DMS153 treated with DMSO at 0.1 percent for 48 hours (cell line): ENCODE data around the gene XRCC5.
"Not testable (repeated sequence)": the region's sequence is repeated elsewhere in the genome, so short reads cannot be mapped to it uniquely, and the experiment has no call there.

Source experiments
- DNase-seq: peaks from one replicate; lab custom pipeline; 2025; ENCODE audit not compliant: unreplicated experiment; lab: John Stamatoyannopoulos, UW

Gene XRCC5

GRCh38 chr2:216116418-216116817 is 7.3 kb downstream of the XRCC5 start:
- no peak for DNase-seq

DNA sequence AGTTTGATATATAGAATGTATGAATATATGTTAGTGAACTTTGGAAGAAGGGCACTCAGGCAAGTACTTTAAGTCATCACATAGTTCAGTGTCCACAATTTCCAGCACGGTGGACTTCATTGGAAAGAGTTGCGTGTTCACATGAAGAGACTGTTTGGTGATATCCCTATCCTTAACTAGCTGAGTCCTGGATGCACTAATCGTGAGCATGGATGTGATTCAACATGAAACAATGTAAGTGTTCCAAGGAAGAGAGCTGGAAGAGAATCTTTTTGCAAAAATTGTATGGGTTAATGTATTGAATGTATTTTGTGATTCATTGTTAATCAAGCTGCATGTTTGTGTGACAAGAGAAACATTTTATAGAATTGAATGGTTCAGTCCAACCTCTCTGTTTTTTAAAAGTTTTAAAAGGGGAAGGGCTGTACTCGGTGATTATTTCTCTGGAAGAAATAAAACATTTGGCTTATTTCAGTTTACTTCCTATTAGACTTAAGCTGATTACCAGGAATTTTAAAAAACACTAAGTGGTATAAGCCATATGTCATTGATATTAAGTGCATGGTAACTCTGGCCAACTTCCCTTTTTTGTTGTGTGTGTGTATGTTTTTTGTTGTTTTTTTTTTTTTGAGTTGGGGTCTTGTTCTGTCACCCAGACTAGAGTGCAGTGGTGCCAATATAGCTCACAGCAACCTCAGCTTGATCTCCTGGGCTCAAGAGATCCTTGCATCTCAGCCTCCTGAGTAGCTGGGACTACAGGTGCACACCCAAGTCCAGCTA is 8.6 kb downstream of the XRCC5 start:
- no peak for DNase-seq

GRCh38 chr2:216118474-216118873 is 9.3 kb downstream of the XRCC5 start:
- DNase-seq, result no peak

DNA sequence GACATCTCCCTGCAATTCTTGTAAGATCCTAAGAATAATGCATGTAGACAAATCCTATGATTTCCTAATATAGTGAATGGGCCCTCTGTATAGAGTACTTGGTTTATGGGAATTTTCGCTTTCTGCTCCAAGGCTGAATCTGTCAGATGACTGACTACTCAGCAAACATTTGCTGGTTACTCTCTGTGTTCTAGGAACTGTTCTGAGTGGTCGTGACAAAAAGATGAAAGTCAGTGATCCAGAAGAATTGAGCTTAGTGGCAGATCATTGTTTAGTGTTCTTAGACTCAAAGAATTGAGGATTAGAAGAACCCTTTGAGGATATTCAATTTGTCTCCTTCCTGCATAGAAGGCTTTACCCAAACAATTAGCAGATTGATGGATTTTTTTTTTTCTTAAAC is 10.0 kb downstream of the XRCC5 start:
- no peak for DNase-seq

DNA sequence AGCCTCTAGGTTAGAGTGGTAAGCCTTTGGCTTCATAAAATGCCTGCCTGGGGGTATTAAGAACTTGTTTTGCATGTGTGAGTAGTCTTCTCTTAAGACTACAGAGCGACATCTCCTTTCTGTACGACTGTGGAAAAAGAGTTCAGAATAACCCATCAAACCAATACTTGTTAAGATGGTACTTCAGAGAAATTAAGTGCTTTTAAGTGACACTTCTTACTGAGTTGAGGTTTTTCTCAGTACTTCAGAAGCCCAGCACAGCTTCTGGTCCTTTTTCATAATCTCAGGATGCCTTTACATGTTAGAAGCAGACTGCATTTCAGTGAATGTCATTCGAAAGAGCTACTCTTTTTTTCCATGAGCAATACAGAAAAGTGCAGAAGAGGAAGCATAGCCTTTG is 10.8 kb downstream of the XRCC5 start:
- DNase-seq, result no peak

GRCh38 chr2:216121255-216121654 is 12.1 kb downstream of the XRCC5 start:
- DNase-seq, result no peak

- DNase-seq, result no peak
These were observed 17.8 kb downstream of the XRCC5 start for GRCh38 chr2:216126943-216127342.

DNA sequence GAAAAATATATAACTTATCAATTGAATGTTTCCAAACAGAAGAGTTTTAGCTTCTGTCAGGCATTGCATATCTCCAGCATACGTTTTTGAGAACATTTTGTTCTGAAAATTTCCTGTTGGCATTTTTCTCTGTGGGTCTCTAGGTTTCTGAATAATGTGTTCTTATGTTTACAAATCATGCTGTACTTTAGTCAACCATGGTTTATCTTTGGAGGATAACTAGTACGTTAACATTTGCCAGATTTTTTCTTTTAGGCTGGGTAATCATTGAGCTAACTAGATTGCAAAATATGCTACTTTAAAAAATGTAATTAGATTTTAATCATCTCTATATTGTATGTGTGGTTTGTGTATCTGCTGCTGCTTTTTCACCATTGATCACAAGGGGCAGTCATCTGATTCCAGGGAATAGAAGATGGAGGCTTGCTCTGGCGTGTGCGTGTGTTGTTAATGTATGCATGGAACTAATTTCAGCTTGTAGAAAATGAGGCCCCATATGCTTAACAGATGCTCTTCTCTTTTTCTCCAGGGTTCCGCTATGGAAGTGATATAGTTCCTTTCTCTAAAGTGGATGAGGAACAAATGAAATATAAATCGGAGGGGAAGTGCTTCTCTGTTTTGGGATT is 21.3 kb downstream of the XRCC5 start:
- DNase-seq, result no peak

GRCh38 chr2:216131175-216131926 is 22.2 kb downstream of the XRCC5 start:
- DNase-seq, result no peak

DNA sequence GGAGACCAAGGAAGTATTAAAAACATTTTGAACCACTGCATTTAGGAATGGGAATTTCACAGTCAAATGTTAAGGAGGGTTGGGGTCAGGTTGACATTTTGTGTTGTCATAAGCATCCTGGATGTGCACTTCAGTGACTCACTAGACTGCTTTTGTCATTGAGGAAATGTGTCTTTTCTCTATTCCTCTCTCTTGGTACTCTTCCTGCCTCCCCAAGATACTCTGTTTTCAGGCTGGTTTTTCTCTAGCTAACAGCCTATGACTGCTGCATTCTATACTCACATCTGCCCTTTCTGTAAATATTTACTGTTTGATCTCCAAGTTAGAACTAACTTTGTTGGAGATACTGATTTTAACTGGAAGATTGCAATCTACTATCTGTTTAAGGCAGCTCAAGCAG is 23.4 kb downstream of the XRCC5 start:
- no peak for DNase-seq

- no peak for DNase-seq
These were observed 24.2 kb downstream of the XRCC5 start for GRCh38 chr2:216133397-216133796.

DNA sequence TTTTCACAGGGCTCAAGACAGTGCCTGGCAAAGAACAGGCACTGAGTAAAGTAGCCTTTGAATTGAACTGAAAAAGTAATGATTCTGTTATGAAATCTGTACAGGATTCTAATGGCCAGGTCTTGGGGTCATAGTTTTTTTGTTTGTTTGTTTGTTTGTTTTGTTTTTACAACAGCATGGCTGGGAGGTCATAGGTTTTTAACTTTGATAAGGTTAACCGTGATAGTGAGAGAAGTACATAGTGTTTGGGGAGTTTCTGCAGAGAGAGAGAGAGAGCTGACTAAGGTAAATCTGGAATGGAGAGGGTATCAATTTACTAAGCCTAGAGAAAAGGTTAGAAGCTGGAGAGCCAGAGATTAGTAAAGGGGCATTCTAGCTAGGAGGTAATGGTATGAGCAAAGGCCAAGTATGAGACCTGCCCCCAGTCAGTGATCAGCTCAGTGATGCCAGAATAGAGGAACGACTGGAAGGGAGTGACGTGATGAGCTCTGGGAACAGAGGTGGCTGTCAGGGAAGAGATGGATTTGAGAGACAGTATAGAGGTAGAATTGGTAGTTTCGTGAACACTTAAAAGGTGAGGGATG is 25.9 kb downstream of the XRCC5 start:
- DNase-seq, result no peak

DNA sequence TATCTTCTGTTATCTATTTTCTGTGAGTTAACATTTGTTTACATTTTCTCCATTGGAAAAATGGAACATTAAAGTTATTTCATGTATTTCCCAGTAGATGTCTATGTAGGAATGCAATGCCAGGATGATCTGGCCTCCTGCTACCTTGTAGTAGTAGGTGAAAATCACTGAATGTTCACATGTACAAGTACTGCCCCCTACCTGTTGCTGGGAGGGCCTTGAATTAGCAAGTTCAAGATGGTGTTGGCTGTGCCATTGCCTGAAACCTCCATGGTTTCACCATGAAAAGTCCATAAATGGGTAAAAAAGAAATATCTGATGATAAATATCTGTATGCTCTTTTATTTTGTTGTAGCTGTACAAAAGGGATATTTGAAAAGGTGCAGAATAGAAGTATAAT is 30.7 kb downstream of the XRCC5 start:
- no peak for DNase-seq

- DNase-seq, result not testable (repeated sequence)
These were observed 32.4 kb downstream of the XRCC5 start for GRCh38 chr2:216141516-216141915.

GRCh38 chr2:216142540-216142939 is 33.4 kb downstream of the XRCC5 start:
- DNase-seq, result no peak

DNA sequence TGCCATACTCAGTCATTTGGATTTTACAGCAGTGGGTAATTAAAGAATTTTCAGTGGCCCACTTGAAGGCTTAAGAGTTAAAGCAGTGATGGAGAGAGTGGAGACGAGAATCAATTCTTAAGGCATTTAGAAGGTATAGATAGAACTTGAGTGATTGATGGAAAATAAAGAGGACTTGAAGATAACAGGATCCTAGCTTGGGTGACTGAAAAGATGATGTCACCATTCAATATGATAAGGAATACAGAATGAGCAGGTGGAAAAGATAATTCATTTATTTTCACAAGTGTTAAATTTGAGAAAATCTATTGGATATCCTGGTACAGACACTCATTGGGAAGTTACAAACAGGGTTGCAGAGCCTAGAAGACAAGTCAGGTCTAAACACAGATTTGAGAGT is 35.2 kb downstream of the XRCC5 start:
- DNase-seq, result no peak

- no peak for DNase-seq
These were observed 35.7 kb downstream of the XRCC5 start for GRCh38 chr2:216144857-216145256.

- DNase-seq, result no peak
These were observed 37.4 kb downstream of the XRCC5 start for GRCh38 chr2:216146573-216146972.

DNA sequence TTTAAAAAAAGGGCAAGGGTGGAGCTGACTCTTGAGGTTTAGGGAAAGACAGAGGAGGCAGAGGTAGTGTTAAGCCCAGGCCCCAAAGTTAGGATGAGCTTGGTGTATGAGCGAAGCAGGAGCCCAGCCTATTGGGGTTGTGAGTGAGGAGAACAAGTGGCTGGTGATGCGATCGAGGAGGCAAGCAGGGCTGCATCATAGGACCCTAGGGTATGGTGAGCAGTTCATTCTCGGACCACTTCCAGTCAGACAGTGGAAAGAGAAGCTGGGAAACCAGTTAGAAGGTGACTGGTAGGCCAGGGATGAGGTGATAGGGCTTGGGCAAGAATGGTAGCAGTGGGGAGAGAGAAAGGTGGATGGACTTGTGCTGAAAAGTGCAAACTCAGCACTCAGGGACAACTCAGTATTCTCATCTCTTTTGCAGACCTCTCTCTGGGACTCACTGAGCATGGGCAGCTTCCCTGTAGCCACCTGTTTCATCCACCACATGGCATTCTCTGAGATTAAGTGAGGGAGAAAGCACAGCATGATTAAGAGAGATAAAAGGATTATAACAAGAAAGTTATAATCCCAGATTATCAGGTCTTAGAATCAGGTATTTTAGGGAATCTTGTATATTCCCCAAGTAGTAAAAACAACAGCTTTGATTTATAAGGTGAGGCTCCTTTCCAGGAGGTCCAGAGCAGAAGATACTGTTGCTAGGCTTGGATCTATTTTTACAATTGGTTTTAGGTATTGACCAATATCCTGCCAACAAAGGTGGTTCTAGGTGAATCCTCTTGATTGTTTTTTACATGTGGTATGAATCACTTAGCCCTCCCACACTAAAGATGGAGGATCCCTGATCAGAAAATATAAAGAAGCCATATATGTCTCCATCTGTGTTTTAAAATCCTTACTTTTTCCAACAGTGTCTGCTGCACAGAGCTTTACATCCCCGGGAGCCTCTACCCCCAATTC is 38.3 kb downstream of the XRCC5 start:
- DNase-seq, result no peak

DNA sequence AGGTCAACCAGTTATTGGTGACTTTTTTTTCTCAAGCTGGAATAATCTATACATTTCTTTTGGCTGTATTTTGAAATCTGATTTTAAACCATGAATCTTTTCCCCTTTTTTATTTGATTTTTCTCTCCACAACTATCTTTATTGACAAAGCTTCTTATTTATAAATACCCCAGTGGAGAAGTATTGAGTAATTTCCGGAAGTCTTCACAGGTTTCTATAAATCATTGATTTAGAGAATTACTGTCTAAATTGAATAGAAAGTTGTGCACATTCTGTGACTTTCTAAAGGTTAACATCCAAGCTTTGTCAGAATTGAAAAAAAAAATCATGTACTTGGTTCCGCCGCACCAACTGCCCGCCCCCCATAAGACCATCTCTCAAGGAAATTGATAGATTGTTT is 39.8 kb downstream of the XRCC5 start:
- DNase-seq, result no peak

DNA sequence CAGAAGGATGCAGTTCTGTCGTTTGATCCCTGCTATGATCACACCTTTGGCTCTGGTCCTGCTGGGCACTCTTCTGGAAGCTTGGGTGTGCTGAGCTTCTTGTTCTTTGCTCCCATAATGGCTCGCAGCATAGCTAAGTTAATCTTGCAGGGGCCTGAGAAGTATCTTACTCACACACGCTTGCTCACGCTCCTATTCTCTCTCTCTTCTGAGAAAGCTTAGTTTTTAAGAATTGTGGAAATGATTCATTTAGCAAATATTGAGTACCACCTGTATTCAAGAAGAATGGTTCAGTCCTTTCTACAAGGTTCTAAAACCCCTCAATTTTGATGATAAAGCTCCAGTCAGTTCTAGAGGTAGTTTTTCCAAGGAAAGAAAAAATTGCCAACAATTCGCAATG is 40.6 kb downstream of the XRCC5 start:
- DNase-seq, result no peak
